GM23338 (cell line): ENCODE results near the gene CADM4. TPM values are rescaled to one million over a fixed set of nuclear protein-coding genes. Genes with fewer than 3 reads are reported as not detected.
A peak's percentile ranks its signal among the peaks of the same experiment; 100 is the strongest.

Experiments used
- ATAC-seq: fragments of 200-7000 bp; cut with Tn5 transposase; 3 replicates; pipeline ENCODE4 v1.9.1; 2020
- DNase-seq: peaks from one replicate; pipeline ENCODE4 v3.0.0-alpha.2; 2015; ENCODE audit warnings: low spot score
- H2AFZ ChIP-seq: fragments of 200-600 bp; sonication (generic); 2 replicates; pipeline ENCODE4 v1.8.0; 2016; ENCODE audit warnings: antibody characterized with exemption, mild to moderate bottlenecking, moderate library complexity
- H3F3A ChIP-seq: fragments of 200-600 bp; sonication (generic); replicated peaks from 2 replicates; pipeline ENCODE4 v1.8.0; 2017; ENCODE audit warnings: antibody characterized with exemption, mixed run types, low read depth
- H3K27ac ChIP-seq: fragments of 200-600 bp; sonication (generic); 2 replicates; pipeline ENCODE4 v1.6.1; 2016; ENCODE audit warnings: low read depth
- H3K27me3 ChIP-seq: fragments of 200-600 bp; sonication (generic); 2 replicates; pipeline ENCODE4 v1.8.0; 2016; ENCODE audit warnings: mild to moderate bottlenecking, mixed run types, moderate library complexity; ENCODE audit not compliant: insufficient read depth
- H3K36me3 ChIP-seq: fragments of 200-600 bp; sonication (generic); 2 replicates; pipeline ENCODE4 v1.8.0; 2016; ENCODE audit warnings: mild to moderate bottlenecking; ENCODE audit not compliant: insufficient read depth
- H3K4me1 ChIP-seq: fragments of 200-600 bp; sonication (generic); 2 replicates; pipeline ENCODE4 v1.8.0; 2016; ENCODE audit warnings: mild to moderate bottlenecking, moderate library complexity; ENCODE audit not compliant: insufficient read depth
- H3K4me2 ChIP-seq: fragments of 200-600 bp; sonication (generic); 2 replicates; pipeline ENCODE4 v1.7.1; 2017; ENCODE audit warnings: mixed run types
- H3K4me3 ChIP-seq: fragments of 200-600 bp; sonication (generic); 2 replicates; pipeline ENCODE4 v1.6.1; 2016; ENCODE audit warnings: mixed run types
- H3K79me2 ChIP-seq: fragments of 200-600 bp; sonication (generic); replicated peaks from 2 replicates; pipeline ENCODE4 v1.8.0; 2017; ENCODE audit warnings: mild to moderate bottlenecking; ENCODE audit not compliant: insufficient read depth
- H3K9me2 ChIP-seq: fragments of 200-600 bp; sonication (generic); 2 replicates; pipeline ENCODE4 v1.8.0; 2017; ENCODE audit not compliant: insufficient read depth
- H4K20me1 ChIP-seq: fragments of 200-600 bp; sonication (generic); replicated peaks from 2 replicates; pipeline ENCODE4 v1.8.0; 2017; ENCODE audit warnings: mild to moderate bottlenecking; ENCODE audit not compliant: insufficient read depth
- H3K27ac Mint-ChIP-seq: 2 replicates; pipeline ENCODE4 v1.8.0; 2020; ENCODE audit warnings: inconsistent platforms, mild to moderate bottlenecking, moderate library complexity, mixed read lengths
- H3K27me3 Mint-ChIP-seq: 3 replicates; pipeline ENCODE4 v1.8.0; 2022; ENCODE audit warnings: low read depth, mild to moderate bottlenecking, moderate library complexity, mixed read lengths, inconsistent platforms; ENCODE audit not compliant: insufficient read depth, poor library complexity
- H3K36me3 Mint-ChIP-seq: 3 replicates; pipeline ENCODE4 v1.8.0; 2021; ENCODE audit warnings: low read depth, mild to moderate bottlenecking, inconsistent platforms, moderate library complexity, mixed read lengths
- H3K4me1 Mint-ChIP-seq: 3 replicates; pipeline ENCODE4 v1.8.0; 2020; ENCODE audit warnings: mild to moderate bottlenecking, inconsistent platforms, mixed read lengths
- H3K4me3 Mint-ChIP-seq: 3 replicates; pipeline ENCODE4 v1.8.0; 2021; ENCODE audit warnings: moderate library complexity, mild to moderate bottlenecking, inconsistent platforms, mixed read lengths
- H3K9me3 Mint-ChIP-seq: 3 replicates; pipeline ENCODE4 v1.8.0; 2020; ENCODE audit warnings: moderate library complexity, mild to moderate bottlenecking, inconsistent platforms, mixed read lengths
- CREB1 ChIP-seq: fragments of 250-450 bp; sonication (Bioruptor Pico); IDR thresholded peaks from 2 replicates; pipeline ENCODE4 v1.5.0; 2020; ENCODE audit warnings: low read depth, mild to moderate bottlenecking, moderate library complexity
- POLR2AphosphoS5 ChIP-seq: IDR thresholded peaks from 2 replicates; pipeline ENCODE4 v1.6.1; 2016; ENCODE audit warnings: antibody characterized with exemption, low read depth
- polyA plus RNA-seq: library from polyadenylated mRNA; unstranded; fragments of >200 nt; fragmentation: Nextera tagmentation; extraction: Ambion mirVana; gene quantifications from 2 replicates; pipeline ENCODE4 v1.2.1, GENCODE V29; 2016
- total RNA-seq: library from RNA; depleted of rRNA; stranded (reverse); fragments of >200 nt; shearing (Covaris generic); gene quantifications from 2 replicates; pipeline ENCODE4 v1.2.3, GENCODE V29; 2014
- TF ChIP-seq, protein P1 (sequence below), 2 experiments: fragments of 200-600 bp in 1 of 2; sonication (generic) in 1 of 2; conservative IDR thresholded peaks; 2 replicates each; pipeline versions ENCODE4 v1.5.1 to v1.6.1; 2016 to 2017; ENCODE audit warnings: antibody characterized with exemption in 2 of 2, low read depth in 2 of 2, mild to moderate bottlenecking in 2 of 2, moderate library complexity in 1 of 2
- TF ChIP-seq, protein P2 (sequence below): IDR thresholded peaks from 2 replicates; pipeline ENCODE4 v1.6.1; 2016; ENCODE audit warnings: antibody characterized with exemption

Gene CADM4
- total and polyA plus RNA-seq, 2 experiments from 2014 or later, result 3.7 to 21.2 TPM

DNA sequence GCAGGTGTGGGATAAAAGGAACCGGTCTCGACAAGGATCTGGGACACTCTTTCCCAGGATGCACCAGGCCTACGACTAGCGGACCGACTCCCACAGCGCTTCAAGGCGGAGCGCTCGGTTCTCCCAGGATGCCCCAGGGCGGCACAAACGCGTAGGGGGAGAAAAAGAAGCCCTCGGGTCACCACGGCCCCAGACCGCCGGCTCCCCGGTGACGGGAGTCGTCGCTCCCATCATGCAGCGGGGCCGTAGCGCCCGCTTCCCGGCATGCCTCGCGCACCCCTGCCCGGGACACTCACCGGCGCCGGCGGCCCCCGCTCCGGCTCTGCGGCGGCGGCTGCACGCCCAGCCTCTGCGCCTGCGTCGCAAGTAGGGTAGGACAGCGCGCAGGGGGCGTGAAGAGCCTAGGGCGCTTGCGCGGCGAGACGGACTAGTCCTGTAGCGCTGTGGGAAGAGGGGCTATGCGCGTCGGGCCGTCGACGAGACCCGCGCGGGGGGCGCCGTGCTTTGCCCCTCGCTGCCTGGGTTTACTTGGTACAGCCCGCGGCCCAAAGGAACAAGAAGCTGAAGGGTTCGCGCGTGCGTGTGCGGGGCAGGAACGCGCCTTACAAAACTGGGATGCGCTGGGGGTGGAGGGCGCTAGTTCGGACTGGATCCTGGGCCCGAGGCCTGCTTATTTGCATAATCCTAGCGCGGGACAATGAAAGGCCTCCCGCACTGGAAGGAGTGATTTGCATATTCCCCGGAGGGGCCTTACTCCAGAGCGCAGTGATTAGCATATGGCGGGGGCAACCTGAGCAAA, 20.2 kb downstream of the CADM4 start, which contains the start of gene ZNF428:
Gene ZNF428 (minus strand): TSS at position 368 of the 799 bp plus-strand sequence. CDS start 5,325 bp downstream, outside the sequence.
- Histone ChIP-seq H3K27ac (peak within 1 kb of the TSS; percentile 96), H3K4me2 (peak within 1 kb of the TSS; percentile 84), H3K27me3 (no peaks in the 10 kb centered on the region), H3K4me1 (peaks cover 9% of the 10 kb centered on the region), H3K4me3 (peak within 1 kb of the TSS; percentile 68), H4K20me1 (no peaks in the 10 kb centered on the region; the same call in none of the 2 replicates), H3F3A (peaks cover 7% of the 10 kb centered on the region), H3K9me2 (no peaks in the 10 kb centered on the region), H3K79me2 (peaks cover 24% of the 10 kb centered on the region; the same call in 1 of the 2 replicates), H2AFZ (peak within 1 kb of the TSS; percentile 88), H3K36me3 (no peaks in the 10 kb centered on the region)
- Mint-ChIP-seq H3K4me1 (peaks cover 29% of the 10 kb centered on the region), H3K27me3 (peaks cover 19% of the 10 kb centered on the region), H3K27ac (peak within 1 kb of the TSS; percentile 99), H3K4me3 (peak within 1 kb of the TSS; percentile 88), H3K9me3 (peaks cover 3% of the 10 kb centered on the region; the same call in 2 of the 3 replicates), H3K36me3 (peaks cover 9% of the 10 kb centered on the region)
- peak; percentile 97 for DNase-seq
- peak; percentile 84 for ATAC-seq
- TF ChIP-seq POLR2AphosphoS5 (peak; percentile 60), CREB1 (CRISPR knock-in tag) (0 out of 2 replicates have a peak, but pooled peaks have one; percentile 1)
- TF ChIP-seq, protein P1, sequence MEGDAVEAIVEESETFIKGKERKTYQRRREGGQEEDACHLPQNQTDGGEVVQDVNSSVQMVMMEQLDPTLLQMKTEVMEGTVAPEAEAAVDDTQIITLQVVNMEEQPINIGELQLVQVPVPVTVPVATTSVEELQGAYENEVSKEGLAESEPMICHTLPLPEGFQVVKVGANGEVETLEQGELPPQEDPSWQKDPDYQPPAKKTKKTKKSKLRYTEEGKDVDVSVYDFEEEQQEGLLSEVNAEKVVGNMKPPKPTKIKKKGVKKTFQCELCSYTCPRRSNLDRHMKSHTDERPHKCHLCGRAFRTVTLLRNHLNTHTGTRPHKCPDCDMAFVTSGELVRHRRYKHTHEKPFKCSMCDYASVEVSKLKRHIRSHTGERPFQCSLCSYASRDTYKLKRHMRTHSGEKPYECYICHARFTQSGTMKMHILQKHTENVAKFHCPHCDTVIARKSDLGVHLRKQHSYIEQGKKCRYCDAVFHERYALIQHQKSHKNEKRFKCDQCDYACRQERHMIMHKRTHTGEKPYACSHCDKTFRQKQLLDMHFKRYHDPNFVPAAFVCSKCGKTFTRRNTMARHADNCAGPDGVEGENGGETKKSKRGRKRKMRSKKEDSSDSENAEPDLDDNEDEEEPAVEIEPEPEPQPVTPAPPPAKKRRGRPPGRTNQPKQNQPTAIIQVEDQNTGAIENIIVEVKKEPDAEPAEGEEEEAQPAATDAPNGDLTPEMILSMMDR (conservative IDR thresholded peaks at IDR 0.05; ENCODE audit: low read depth in 2 of 2), result no peak
- TF ChIP-seq, protein P2, sequence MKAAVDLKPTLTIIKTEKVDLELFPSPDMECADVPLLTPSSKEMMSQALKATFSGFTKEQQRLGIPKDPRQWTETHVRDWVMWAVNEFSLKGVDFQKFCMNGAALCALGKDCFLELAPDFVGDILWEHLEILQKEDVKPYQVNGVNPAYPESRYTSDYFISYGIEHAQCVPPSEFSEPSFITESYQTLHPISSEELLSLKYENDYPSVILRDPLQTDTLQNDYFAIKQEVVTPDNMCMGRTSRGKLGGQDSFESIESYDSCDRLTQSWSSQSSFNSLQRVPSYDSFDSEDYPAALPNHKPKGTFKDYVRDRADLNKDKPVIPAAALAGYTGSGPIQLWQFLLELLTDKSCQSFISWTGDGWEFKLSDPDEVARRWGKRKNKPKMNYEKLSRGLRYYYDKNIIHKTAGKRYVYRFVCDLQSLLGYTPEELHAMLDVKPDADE, result no peak

DNA sequence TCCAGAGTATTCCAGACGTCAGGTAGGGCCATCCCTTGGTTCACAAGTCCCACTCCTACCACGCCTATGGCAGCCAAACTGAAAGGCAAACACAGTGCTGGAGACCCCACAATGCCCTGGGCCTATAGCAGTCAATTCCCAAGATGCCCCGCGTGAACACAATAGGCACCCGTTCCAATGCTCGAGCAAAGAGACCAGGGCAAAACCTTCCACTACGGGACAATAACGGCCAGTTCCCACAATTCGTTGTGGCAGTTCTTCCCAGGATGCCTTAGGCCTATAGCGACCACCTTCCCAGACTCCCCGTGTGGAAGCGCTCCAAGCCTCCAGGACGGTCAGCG, 20.8 kb downstream of the CADM4 start:
- H3K4me3 Mint-ChIP-seq, result peak overlapping the region; percentile 88
- TF ChIP-seq POLR2AphosphoS5, result peak; percentile 35; the same call in 1 of the 2 replicates
- TF ChIP-seq, protein P2, result no peak
- peaks cover 23% of the 10 kb centered on the region for H3K4me1 Mint-ChIP-seq

More for the DNA sequence above, 20.8 kb downstream of the CADM4 start:
- H3K9me2 ChIP-seq, result no peaks in the 10 kb centered on the region
- H4K20me1 ChIP-seq, result no peaks in the 10 kb centered on the region; the same call in 1 of the 2 replicates
- H3K27me3 ChIP-seq, result no peaks in the 10 kb centered on the region
- peak overlapping the region; percentile 84 for H3K4me2 ChIP-seq
- H2AFZ ChIP-seq, result peak overlapping the region; percentile 88
- ATAC-seq, result peak; percentile 28
- peaks cover 4% of the 10 kb centered on the region for H3K4me1 ChIP-seq
- no peak for DNase-seq
- Mint-ChIP-seq H3K27ac (peak overlapping the region; percentile 98), H3K27me3 (peaks cover 14% of the 10 kb centered on the region), H3K36me3 (peaks cover 10% of the 10 kb centered on the region), H3K9me3 (peaks cover 3% of the 10 kb centered on the region; the same call in 2 of the 3 replicates)
- H3K4me3 ChIP-seq, result peak overlapping the region; percentile 68
- H3K27ac ChIP-seq, result peak overlapping the region; percentile 96
- peaks cover 24% of the 10 kb centered on the region; the same call in 1 of the 2 replicates for H3K79me2 ChIP-seq
- no peaks in the 10 kb centered on the region for H3K36me3 ChIP-seq
- H3F3A ChIP-seq, result peaks cover 3% of the 10 kb centered on the region; the same call in 1 of the 2 replicates
